Measurements from ENCODE around the gene LRRN2. TPM values are rescaled to one million over a fixed set of nuclear protein-coding genes. Genes with fewer than 3 reads are reported as not detected.
A peak's percentile ranks its signal among the peaks of the same experiment; 100 is the strongest.

Gene LRRN2
- total and polyA plus RNA-seq, 9 of the 15 experiments (the other 6 are each of a cell fraction or from before 2014, with no cell fraction given): 0.05 TPM; not detected in 8

DNA sequence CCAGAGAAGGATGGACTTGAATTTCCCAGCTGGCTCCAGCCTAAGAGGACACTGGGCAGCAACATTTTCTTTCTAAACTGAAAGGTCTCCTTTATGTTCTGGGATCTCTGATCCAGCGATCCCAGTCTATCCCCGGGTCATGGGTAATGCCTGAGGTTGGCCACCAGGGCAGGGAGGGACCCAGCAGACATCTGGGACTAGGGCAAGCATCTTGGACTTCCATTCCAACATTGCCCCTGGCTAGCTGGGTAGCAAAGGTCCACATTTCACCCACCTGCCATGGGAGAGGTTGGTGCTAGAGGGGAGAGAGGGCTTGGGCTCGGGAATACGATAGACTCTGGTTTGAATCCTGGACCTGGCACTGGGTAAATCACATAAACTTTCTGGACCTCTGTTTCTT, 84.6 kb downstream of the LRRN2 start:
- ChIA-PET CTCF (ENCODE audit: low intra/inter-chr PET ratio) (no interaction called here), POLR2A (no interaction called here)
- peak; percentile 73 for FAIRE-seq
- Histone ChIP-seq H3K9me1 (ENCODE audit: control insufficient read depth, insufficient read depth, low read length) (no peaks in the 10 kb centered on the region), H2AFZ (ENCODE audit: low read depth, low read length) (no peak overlapping the region), H3K4me2 (ENCODE audit: insufficient read depth, low read length) (no peak overlapping the region), H3K9ac (ENCODE audit: insufficient read depth in 1 of 2, low read depth in 2 of 2, low read length in 2 of 2) (no peak overlapping the region), H3K4me1 (replicated peaks in 1 of 2; ENCODE audit: control insufficient read depth in 2 of 2, insufficient read depth in 2 of 2, low read length in 2 of 2) (peaks cover 3 to 8% of the 10 kb centered on the region in 2 experiments; a peak in 4 of 5 replicates), H3K27ac (ENCODE audit: extremely low read depth, low read depth, low read length) (no peak overlapping the region), H3K79me2 (ENCODE audit: control insufficient read depth, insufficient read depth, low read length) (no peaks in the 10 kb centered on the region), H3K9me3 (replicated peaks; ENCODE audit: control insufficient read depth, insufficient read depth, low read depth, low read length) (no peaks in the 10 kb centered on the region), H3K4me3 (no peak overlapping the region), H4K20me1 (replicated peaks; ENCODE audit: control insufficient read depth, insufficient read depth, low read length) (no peaks in the 10 kb centered on the region; the same call in 1 of the 2 replicates), H3K36me3 (ENCODE audit: control insufficient read depth, insufficient read depth, low read length) (no peaks in the 10 kb centered on the region), H3K27me3 (ENCODE audit: control insufficient read depth in 2 of 2, insufficient read depth in 2 of 2, low read length in 2 of 2) (peaks cover 38 to 69% of the 10 kb centered on the region in 2 experiments; a peak in 4 of 5 replicates)
- no TSS peak for BruUV-seq (replicated peaks)
- ATAC-seq: peak; percentile 74
- DNase-seq (ENCODE audit: extremely low read depth in 1 of 4, low spot score in 3 of 4): peak in 3 of 4 experiments; percentile 42 to 50 (median 47)
- intact Hi-C loops (cut with micrococcal nuclease) (no loop called here), in situ Hi-C loops (cut with MboI) (no loop called here)
- WGBS (ENCODE audit: insufficient coverage, low coverage, missing lambda C conversion rate): 1% methylated on average over 4 of the region's 4 CpGs
- TF ChIP-seq ZNF707 (CRISPR knock-in tag; conservative IDR thresholded peaks at IDR 0.05): no peak
- TF ChIP-seq, protein P1, sequence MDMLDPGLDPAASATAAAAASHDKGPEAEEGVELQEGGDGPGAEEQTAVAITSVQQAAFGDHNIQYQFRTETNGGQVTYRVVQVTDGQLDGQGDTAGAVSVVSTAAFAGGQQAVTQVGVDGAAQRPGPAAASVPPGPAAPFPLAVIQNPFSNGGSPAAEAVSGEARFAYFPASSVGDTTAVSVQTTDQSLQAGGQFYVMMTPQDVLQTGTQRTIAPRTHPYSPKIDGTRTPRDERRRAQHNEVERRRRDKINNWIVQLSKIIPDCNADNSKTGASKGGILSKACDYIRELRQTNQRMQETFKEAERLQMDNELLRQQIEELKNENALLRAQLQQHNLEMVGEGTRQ (CRISPR knock-in tag; IDR thresholded peaks at IDR 0.05): no peak
- no peak for TF ChIP-seq ZNF696 (CRISPR knock-in tag; conservative IDR thresholded peaks at IDR 0.05)
- no peak for TF ChIP-seq ATF1 (CRISPR knock-in tag; IDR thresholded peaks at IDR 0.05)
- TF ChIP-seq ATF1 (tag; IDR thresholded peaks at IDR 0.05): no peak
- TF ChIP-seq HSF4 (CRISPR knock-in tag; IDR thresholded peaks at IDR 0.05; ENCODE audit: borderline replicate concordance): no peak
- TF ChIP-seq, protein P2, sequence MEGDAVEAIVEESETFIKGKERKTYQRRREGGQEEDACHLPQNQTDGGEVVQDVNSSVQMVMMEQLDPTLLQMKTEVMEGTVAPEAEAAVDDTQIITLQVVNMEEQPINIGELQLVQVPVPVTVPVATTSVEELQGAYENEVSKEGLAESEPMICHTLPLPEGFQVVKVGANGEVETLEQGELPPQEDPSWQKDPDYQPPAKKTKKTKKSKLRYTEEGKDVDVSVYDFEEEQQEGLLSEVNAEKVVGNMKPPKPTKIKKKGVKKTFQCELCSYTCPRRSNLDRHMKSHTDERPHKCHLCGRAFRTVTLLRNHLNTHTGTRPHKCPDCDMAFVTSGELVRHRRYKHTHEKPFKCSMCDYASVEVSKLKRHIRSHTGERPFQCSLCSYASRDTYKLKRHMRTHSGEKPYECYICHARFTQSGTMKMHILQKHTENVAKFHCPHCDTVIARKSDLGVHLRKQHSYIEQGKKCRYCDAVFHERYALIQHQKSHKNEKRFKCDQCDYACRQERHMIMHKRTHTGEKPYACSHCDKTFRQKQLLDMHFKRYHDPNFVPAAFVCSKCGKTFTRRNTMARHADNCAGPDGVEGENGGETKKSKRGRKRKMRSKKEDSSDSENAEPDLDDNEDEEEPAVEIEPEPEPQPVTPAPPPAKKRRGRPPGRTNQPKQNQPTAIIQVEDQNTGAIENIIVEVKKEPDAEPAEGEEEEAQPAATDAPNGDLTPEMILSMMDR (IDR thresholded peaks at IDR 0.05 in 2 of 3, conservative IDR thresholded peaks at IDR 0.05 in 1 of 3; ENCODE audit: insufficient read depth in 2 of 3, low read depth in 1 of 3, low read length in 3 of 3): peak; percentile 35 to 55 (median 45)
- 0 out of 4 replicates have a peak, but pooled peaks of 1 of the 2 experiments have one; percentile 13 for TF ChIP-seq TEAD1 (CRISPR knock-in tag; IDR thresholded peaks at IDR 0.05)
- TF ChIP-seq CCNT2 (IDR thresholded peaks at IDR 0.05; ENCODE audit: borderline replicate concordance, extremely low read depth, insufficient read length, low read depth, low read length): no peak
- no peak for TF ChIP-seq TEAD2 (tag; IDR thresholded peaks at IDR 0.05)
- TF ChIP-seq, protein P3, sequence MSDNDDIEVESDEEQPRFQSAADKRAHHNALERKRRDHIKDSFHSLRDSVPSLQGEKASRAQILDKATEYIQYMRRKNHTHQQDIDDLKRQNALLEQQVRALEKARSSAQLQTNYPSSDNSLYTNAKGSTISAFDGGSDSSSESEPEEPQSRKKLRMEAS (CRISPR knock-in tag; IDR thresholded peaks at IDR 0.05): 0 out of 2 replicates have a peak, but pooled peaks have one; percentile 0
- no peak for TF ChIP-seq MEIS2 (IDR thresholded peaks at IDR 0.05; ENCODE audit: partially characterized antibody)
- TF ChIP-seq MED1 (CRISPR knock-in tag; IDR thresholded peaks at IDR 0.05; ENCODE audit: borderline replicate concordance): no peak
- TF ChIP-seq ZNF431 (CRISPR knock-in tag; IDR thresholded peaks at IDR 0.05): no peak
- no peak for TF ChIP-seq PHF20 (IDR thresholded peaks at IDR 0.05; ENCODE audit: partially characterized antibody)
- TF ChIP-seq ZBTB1 (CRISPR knock-in tag; IDR thresholded peaks at IDR 0.05; ENCODE audit: borderline replicate concordance, low read depth): no peak

Measured in K562 (cell line).